Smooth muscle cell of the brain vasculature (primary cell): ENCODE results near the gene P2RX7.
"Not testable (repeated sequence)": the region's sequence is repeated elsewhere in the genome, so short reads cannot be mapped to it uniquely, and the experiment has no call there.

Source experiments
- DNase-seq: peaks from one replicate; pipeline ENCODE4 v3.0.0-alpha.2; 2012; ENCODE audit warnings: low read depth, low spot score

Gene P2RX7

DNA sequence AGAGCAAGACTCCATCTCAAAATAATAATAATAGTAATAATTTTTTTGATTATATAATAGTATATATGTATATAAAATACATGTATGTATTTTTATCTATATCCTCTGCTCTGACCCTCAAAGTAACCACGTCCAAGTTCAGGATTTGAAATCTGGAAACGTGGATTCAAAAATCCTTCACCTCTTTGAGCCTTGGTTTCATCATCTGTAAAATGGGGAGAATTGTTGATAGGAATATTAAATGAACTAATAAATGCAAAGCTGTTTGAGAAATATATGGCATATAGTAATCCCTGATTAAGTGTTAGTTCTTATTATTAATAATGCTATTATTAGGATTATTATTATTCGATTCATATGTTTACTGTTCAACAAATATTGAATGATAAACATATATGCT, 2.6 kb downstream of the P2RX7 start:
- DNase-seq: no peak

DNA sequence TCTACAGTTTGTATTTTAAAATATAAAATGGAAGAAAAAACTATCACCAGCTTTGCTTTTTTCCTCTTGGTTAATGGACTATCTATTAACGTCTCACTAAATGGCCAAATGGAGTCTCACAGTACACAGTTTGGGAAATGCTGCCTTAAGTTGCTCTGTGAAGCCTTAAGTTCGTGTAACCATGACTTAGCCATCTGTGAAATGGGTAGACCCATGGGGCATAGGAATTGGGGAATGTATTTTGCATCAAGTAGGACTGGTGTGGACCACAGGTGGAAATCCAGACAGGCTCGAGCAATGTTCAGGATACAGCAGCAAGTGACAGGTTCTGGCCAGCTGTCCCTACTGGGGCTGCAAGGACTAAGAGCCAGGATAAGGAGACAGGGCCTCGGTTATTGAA, 4.8 kb downstream of the P2RX7 start:
- DNase-seq: no peak

DNA sequence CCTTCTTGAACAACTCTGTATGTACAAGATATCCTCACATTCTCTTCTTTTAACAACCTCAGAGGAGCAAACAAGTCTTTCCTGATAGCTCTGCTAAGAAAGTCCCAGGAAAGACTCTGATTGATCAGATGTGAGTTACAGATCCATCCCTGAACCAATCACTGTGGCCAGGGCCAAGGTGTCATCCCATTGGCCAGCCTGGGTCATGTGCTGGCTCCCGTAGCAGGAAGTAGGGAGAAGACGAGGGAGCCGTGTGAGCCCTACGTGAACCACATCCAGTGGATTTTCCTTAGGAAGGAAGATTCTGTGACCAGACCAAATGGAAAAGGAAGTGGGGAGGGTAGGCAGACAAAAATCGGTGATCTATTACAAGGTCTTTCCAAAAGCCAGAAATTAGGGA, 5.6 kb downstream of the P2RX7 start:
- DNase-seq: no peak

DNA sequence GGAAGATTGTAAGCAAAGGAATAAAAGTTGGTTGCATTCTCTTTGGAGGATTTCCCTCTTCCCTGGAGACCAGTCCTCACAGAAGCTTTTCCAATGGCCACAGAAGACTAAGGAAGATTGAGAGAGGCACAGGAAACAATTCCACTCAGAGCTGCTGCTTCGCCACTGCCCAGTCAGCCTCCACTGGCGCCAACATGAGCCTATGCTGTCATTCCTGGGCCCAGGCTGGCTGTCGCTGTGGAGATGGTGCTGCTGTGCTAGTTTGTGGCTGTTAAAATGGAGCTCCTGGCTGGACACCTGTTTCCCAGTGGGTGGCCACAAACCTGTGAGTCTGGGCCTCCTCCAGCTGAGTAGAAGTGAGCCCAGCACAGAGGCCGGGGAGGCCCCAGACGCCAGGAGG, 6.6 kb downstream of the P2RX7 start:
- no peak for DNase-seq

DNA sequence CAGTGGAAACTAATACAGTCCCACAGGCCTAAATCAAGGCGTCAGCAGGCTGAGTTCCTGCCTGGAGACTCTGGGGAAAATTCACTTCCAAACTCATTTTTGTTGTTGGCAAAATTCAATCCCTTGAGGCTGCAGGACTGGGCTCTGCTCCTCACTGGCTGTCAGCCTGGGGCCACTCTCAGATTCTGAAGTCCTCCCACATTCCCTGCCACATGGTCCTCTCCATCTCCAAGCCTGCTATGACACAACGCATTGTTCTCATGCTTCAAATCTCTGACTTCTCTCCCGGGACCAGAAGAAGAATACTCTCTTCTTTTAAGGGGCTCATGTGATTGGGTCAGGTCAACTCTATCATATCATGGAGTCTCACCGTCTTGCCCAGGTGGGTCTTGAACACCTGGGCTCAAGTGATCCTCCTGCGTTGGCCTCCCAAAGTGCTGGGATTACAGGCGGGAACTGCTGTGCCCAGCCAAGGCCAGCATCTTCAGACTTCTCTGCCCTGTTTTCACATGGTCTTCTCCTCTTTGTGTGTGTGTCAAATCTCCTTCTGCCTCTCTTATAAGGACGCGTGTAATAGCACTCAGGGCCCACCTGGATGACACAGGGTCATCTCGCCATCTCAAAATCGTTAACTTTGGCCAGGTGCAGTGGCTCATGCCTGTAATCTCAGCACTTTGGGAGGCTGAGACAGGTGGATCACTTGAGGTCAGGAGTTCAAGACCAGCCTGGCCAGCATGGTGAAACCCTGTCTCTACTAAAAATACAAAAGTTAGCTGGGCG, 9.7 kb downstream of the P2RX7 start:
- DNase-seq: no peak

DNA sequence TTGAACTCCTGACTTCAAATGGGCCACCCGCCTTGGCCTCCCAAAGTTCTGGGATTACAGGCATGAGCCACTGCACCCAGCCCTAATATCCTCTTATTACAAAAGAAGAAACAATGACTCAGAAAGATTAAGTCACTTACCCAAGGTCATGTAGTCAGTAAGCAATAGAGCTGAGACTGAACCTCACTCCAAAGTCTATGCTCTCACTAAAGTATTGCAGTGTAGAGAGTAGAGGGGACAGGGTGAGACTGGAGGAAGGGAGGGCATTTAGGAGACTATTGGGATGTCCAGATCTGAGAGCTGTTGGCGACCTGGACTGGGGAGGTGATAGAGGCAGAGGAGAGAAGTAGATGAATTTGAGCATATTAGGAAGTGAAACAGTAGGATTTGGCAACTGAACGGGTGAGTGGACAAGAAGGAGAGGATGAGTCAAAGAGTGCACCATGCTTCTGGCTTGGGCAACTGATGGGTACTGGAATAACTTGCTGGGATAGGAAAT, 11.8 kb downstream of the P2RX7 start:
- DNase-seq: no peak

DNA sequence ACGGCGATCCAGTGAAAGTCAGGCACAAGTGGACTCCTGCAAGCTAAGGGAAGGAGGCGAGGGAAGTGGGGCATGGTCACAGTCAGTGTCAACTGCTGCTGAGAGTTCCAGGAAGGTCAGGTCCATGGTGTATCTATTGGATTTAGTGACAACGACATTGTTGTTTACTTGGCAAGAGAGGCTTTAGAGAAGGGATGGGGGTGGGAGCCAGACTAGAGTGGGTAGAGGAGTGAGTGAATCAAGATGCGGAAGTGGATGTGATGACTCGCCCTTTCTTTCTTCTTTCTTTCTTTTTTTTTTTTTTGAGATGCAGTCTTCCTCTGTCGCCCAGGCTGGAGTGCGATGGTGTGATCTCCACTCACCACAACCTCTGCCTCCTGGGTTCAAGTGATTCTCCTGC, 12.5 kb downstream of the P2RX7 start:
- DNase-seq: no peak

DNA sequence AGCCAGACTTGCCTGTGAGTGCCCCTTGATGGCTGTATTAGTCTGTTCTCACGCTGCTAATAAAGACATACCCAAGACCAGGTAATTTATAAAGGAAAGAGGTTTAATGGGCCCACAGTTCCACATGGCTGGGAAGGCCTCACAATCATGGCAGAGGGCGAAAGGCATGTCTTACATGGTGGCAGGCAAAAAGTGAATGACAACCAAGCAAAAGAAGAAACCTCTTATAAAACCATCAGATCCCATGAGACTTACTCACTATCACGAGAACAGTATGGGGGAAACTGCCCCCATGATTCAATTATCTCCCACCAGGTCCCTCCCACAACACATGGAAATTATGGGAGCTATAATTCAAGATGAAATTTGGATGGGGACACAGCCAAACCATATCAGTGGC, 16.6 kb downstream of the P2RX7 start:
- not testable (repeated sequence) for DNase-seq

DNA sequence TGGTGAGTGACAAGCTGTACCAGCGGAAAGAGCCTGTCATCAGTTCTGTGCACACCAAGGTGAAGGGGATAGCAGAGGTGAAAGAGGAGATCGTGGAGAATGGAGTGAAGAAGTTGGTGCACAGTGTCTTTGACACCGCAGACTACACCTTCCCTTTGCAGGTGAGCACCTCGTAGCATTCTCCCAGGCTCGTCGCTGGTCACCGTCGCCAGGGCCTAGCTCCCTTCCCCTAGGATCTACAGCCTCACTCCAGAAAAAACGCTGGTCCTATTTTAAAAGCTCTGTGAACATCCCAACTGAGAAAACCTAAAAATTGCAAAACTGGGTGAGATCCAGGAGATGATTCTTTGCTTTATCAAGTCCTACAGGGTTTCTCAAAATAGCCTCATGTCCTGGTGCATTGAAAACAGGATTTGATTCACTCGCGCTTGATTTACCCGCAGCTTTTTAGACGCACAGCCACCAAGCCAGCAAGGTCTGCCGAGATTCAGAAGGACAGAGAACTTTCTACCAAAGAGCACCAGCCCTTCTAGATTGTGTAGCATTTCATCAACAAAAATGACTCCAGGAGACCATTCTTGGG, 22.2 kb downstream of the P2RX7 start:
- no peak for DNase-seq

DNA sequence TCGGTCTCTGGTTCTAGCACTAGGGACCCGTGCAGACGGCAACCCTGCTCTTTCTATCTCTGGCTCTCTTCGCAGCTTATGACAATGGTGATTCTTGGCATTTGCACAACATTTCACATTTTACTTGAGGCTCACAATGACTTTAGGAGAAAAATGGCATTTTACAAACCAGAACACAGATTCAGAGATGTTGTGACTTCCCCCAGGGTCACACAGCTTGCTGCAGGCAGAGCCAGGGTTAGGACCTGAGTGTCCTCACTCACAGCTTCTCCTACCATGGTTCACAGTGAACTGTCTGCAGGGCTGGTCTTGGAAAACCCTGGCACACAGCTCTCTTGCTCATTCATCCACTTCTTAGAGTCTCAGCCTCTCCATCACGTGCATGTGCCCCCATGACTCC, 23.7 kb downstream of the P2RX7 start:
- no peak for DNase-seq

DNA sequence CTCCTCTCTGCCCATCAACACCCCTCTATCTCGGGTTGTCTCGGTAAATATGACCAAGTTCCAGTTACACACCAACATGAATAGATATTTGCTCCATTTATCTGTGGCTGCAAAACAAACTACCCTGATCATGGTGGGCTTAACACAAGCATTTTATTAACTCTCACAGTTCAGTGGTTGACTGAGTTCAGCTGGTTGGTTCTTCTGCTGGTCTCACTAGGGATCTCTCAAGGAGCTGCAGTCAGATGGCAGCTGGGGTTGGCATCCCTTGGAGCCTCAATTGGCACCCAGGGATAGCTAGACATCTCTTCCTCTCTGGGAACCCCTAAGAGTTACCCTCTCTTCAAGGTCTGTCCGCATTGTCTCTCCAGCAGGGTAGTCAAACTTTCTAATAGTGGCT, 25.4 kb downstream of the P2RX7 start:
- no peak for DNase-seq

DNA sequence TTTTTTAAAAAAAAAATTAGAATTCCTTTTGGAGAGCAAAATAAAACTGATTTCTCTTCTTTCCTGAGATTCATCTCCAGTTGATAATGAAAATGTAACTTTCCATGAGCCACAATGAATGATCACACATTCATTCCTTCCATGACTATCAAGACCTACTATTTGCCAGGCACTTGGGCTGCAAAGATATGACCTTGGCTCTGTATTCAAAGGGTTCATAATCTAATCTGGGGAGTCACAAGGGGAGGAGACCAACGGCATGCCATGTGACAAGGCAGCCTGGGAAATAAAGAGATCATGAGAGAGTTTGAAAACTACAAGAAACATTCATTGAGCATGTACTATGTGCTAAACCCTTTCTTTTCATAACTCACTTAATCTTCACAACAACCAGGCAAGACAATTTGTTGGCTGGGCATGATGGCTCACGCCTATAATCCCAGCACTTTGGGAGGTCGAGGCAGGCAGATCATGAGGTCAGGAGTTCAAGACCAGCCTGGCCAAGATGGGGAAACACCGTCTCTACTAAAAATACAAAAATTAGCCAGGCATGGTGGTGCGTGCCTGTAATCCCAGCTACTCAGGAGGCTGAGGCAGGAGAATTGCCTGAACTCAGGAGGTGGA, 26.2 kb downstream of the P2RX7 start:
- not testable (repeated sequence) for DNase-seq

DNA sequence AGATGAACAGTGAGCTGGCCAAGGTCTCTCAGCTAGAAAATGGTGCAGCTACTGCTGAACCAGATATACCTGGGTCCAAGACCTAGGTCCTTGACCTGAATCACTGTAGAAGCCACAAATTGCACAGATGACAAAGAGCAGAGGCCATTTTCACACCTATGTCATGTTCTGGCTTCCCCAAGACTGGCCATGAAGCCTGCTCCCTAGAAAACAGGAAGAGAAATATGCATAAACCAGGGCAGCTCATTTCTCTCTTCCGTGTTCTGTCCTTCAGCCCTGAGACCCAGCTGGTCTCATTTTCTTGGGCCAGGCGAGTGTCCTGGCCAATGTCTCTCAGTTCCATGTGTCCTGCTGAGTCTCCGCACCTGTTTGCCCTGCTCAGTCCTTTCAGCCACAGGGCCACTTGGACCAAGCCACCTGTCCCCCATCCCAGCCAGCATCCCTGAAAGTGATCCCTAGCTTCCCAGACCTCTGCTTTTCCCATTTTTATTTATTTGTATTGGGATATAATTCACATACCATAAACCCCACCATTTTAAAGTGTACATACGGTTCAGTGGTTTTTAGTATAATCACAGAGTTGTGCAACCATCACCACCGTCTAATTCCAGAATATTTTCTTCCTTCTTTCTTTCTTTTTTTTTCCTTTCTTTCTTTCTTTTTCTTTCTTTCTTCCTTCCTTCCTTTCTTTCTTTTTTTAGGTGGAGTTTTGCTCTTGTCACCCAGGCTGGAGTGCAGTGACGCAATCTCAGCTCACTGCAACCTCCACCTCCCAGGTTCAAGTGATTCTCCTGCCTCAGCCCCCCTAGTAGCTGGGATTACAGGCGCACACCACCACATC, 27.0 kb downstream of the P2RX7 start:
- no peak for DNase-seq

DNA sequence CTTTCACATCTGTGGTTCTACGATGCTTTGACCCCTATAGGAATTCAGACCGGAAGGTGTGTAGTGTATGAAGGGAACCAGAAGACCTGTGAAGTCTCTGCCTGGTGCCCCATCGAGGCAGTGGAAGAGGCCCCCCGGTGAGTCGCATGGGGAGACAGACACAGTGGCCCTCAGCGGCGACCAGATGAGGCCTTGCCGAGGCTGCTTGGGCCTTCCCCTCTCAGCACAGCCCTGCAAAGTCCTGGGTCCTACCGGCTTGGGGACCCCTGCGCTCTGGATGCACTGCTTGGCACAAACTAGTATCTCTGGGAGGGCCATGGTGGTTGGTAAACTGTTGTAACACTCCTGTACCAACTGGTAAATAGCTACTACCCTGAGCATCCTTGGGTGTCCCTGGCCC, 29.7 kb downstream of the P2RX7 start:
- no peak for DNase-seq

DNA sequence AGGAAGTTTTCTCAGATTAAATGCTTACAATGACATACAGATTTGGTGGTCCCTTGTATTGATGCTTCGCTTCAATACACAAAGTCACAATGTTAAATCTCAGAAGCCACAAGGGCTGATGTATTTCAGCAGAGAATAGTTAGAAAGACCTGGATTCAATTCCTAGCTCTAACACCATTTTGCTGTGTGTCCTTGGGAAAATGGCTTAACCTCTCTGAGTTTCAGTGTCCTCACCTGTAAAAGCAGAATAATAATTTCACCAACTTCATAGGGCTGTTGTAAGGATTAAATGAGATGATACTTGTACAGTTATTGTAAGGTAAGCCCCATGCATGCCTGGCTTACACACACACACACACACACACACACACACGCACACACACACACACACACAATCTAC, 30.3 kb downstream of the P2RX7 start:
- no peak for DNase-seq

DNA sequence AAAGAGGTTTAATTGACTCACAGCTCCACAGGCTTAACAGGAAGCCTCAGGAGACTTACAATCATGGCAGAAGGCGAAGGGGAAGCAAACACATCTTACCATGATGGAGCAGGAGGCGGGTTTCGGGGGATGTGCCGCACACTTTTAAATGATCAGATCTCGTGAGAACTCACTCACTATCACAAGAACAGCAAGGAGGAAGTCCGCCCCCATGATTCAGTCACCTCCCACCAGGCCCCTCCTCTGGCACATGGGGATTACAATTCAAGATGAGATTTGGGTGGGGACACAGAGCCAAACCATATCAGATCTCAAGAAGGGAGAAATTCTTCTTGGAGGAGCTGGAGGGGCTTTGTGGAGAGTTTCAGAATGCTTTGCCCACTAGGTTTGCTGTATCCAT, 32.2 kb downstream of the P2RX7 start:
- not testable (repeated sequence) for DNase-seq

DNA sequence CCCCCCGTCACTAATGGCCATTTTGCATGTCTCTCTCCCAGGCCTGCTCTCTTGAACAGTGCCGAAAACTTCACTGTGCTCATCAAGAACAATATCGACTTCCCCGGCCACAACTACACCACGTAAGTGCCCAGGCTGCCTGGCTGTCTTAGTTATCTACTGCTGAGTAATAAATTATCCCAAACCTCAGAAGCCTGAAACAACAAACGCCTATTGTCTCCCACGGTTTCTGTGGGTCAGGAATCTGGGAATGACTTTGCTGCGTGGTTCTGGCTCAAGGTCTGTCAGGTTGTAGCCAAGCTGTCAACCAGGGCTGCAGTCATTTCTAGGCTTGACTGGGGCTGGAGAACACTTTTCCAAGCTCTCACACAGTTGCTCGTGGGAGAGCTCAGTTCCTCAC, 32.6 kb downstream of the P2RX7 start:
- DNase-seq: no peak

DNA sequence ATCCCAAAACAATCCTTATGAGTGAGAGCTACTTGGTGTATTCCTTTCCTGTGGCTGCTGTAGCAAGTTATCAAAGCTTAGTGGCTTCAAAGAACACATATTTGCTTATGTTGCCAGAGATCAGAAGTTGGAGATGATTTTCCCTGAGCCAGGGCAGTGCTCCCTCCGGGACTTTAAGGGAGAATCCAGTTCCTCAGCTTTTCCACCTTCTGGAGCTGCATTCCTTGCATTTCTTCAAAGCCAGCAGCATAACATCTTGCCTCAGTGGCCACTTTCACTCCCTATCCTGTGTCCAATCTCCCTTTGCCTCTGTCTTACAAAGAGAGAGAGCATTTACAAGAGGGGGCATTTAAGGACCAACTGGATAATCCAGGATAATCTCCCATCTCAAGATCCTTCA, 33.7 kb downstream of the P2RX7 start:
- no peak for DNase-seq

DNA sequence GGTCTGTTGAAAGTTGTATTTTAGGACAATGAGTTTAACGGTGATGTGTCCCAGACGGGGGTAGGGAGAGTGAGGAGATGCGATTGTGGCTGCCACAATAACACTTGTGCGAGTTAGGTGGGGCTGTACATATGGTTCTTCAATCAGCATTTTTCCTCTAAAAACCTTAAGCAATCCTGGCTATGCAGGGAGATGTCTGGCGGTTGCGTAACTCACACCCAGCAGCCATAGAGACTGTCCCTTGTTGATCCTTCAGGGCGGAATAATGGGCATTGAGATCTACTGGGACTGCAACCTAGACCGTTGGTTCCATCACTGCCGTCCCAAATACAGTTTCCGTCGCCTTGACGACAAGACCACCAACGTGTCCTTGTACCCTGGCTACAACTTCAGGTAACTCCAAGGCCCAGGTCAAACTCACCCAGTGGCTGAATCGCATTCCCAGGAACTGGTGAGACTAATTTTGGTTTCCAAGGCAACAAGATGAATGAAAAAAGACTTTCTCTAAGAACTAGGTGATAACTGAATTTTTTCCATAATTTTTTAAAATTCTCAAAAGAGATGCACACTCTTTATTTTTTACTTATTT, 34.6 kb downstream of the P2RX7 start:
- no peak for DNase-seq

DNA sequence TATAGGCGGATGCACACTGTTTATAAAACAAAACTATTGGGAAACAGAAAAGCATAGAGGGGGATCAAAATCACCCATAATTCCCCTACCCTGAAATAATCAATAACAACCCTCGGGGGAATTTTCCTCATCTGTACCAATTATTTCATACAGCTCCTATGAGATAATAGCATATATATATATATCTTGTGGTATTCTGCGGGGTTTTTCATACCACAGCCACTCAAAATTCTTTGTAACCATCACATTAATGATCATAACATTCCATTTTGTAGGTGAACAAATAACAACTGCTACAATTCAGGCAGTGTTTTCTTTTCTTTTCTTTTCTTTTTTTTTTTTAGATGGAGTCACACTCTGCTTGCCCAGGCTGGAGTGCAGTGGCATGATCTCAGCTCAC, 35.3 kb downstream of the P2RX7 start:
- no peak for DNase-seq

DNA sequence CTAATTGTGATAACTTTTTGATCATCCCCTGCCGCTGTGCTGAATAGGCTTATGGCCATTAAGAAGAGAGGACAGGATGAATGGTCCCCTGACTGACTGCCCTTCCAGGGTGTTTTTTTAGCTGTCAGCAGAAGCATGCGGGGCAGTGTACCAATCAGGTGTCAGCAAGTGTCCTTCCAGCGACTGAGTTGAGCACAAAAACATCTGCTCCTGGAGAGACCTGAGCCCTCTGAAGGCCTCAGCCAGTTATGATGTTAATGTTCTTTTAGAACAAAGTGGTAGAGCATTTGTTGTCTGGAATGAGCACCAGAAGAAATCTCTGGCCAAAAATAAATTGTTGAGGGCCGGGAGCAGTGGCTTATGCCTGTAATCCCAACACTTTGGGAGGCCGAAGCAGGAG, 37.5 kb downstream of the P2RX7 start:
- no peak for DNase-seq
